Esophagus muscularis mucosa (tissue), 4 donors: ENCODE measurements around the gene TMEM132A.

ENCODE experiments used
- CTCF ChIP-seq, 3 experiments: fragments of 200-600 bp in 2 of 3; fragments of 450-650 bp in 1 of 3; sonication (generic) in 2 of 3; IDR thresholded peaks; one replicate each; pipeline ENCODE4 v1.5.1; 2017 to 2019; ENCODE audit warnings: antibody characterized with exemption in 3 of 3, mild to moderate bottlenecking in 2 of 3, moderate library complexity in 1 of 3
- EP300 ChIP-seq: sonication (generic); formaldehyde crosslinking; IDR thresholded peaks from one replicate; pipeline ENCODE4 v1.6.1; 2017; ENCODE audit warnings: antibody characterized with exemption
- POLR2AphosphoS5 ChIP-seq, 2 donors: sonication (generic); formaldehyde crosslinking; IDR thresholded peaks; one replicate each; pipeline ENCODE4 v1.6.1; 2017; ENCODE audit warnings: antibody characterized with exemption in 2 of 2

- TF ChIP-seq EP300 (no peak), CTCF (IDR thresholded peaks at IDR 0.05) (no peak), POLR2AphosphoS5 (IDR thresholded peaks at IDR 0.05) (no peak)
Observed at GRCh38 chr11:60930394-60930793, 6.1 kb downstream of the TMEM132A start.
